Measurements from ENCODE around the gene SMIM29. TPM values are rescaled to one million over a fixed set of nuclear protein-coding genes. Genes with fewer than 3 reads are reported as not detected.
"Not testable (repeated sequence)": the region's sequence is repeated elsewhere in the genome, so short reads cannot be mapped to it uniquely, and the experiment has no call there.

Gene SMIM29
- total RNA-seq, 6 experiments from 2014 or later, result 35.0 to 44.8 (median 36.9) TPM

DNA sequence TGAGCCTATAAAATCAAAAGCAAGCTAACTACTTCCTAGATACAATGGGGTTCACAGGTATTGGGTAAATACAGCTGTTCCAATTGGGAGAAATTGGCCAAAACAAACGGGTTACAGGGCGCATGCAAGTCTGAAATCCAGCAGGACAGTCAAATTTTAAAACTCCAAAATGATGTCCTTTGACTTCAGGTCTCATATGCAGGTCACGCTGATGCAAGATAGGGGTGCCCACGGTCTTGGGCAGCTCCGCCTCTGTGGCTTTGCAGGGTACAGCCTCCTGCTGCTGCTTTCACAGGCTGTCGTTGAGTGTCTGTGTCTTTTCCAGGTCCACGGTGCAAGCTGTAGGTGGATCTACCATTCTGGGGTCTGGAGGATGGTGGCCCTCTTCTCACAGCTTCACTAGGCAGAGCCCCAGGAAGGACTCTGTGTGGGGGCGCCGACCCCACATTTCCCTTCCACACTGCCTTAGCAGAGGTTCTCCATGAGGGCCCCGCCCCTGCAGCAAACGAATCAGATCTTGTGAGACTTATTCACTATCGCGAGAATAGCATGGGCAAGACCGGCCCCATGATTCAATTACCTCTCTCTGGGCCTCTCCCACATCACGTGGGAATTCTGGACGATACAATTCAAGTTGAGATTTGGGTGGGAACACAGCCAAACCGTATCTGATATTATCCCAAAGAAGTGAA is 11.9 kb upstream of the SMIM29 start:
- TF ChIP-seq, protein P1, sequence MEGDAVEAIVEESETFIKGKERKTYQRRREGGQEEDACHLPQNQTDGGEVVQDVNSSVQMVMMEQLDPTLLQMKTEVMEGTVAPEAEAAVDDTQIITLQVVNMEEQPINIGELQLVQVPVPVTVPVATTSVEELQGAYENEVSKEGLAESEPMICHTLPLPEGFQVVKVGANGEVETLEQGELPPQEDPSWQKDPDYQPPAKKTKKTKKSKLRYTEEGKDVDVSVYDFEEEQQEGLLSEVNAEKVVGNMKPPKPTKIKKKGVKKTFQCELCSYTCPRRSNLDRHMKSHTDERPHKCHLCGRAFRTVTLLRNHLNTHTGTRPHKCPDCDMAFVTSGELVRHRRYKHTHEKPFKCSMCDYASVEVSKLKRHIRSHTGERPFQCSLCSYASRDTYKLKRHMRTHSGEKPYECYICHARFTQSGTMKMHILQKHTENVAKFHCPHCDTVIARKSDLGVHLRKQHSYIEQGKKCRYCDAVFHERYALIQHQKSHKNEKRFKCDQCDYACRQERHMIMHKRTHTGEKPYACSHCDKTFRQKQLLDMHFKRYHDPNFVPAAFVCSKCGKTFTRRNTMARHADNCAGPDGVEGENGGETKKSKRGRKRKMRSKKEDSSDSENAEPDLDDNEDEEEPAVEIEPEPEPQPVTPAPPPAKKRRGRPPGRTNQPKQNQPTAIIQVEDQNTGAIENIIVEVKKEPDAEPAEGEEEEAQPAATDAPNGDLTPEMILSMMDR (IDR thresholded peaks at IDR 0.05), result no peak
- Mint-ChIP-seq H3K4me3 (no peak overlapping the region), H3K36me3 (ENCODE audit: low read depth) (peaks cover 44% of the 10 kb centered on the region), H3K27me3 (ENCODE audit: insufficient read depth) (no peaks in the 10 kb centered on the region; the same call in none of the 2 replicates), H3K9me3 (peaks cover 17% of the 10 kb centered on the region), H3K27ac (no peak overlapping the region), H3K4me1 (ENCODE audit: low read depth) (no peaks in the 10 kb centered on the region)
- no peak for DNase-seq

DNA sequence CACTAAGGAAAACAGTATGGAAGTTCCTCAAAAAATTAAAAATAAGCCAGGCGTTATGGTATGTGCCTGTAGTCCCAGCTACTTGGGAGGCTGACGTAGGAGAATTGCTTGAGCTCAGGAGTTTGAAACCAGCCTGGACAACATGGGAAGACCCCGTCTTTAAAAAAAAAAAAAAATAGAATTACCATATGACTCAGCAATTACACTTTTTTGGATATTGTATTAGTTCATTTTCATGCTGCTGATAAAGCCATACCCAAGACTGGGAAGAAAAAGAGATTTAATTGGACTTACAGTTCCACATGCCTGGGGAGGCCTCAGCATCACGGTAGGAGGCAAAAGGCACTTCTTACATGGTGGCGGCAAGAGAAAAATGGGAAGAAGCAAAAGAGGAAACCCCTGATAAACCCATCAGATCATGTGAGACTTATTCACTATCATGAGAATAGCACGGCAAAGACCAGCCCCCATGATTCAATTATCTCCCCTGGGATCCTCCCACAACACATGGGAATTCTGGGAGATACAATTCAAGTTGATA is 10.8 kb upstream of the SMIM29 start:
- TF ChIP-seq, protein P1 (IDR thresholded peaks at IDR 0.05), result peak; percentile 37
- Mint-ChIP-seq H3K9me3 (peaks cover 10% of the 10 kb centered on the region), H3K4me3 (no peak overlapping the region), H3K36me3 (ENCODE audit: low read depth) (peaks cover 33% of the 10 kb centered on the region), H3K27me3 (ENCODE audit: insufficient read depth) (no peaks in the 10 kb centered on the region; the same call in none of the 2 replicates), H3K27ac (no peak overlapping the region), H3K4me1 (ENCODE audit: low read depth) (no peaks in the 10 kb centered on the region)
- no peak for DNase-seq

DNA sequence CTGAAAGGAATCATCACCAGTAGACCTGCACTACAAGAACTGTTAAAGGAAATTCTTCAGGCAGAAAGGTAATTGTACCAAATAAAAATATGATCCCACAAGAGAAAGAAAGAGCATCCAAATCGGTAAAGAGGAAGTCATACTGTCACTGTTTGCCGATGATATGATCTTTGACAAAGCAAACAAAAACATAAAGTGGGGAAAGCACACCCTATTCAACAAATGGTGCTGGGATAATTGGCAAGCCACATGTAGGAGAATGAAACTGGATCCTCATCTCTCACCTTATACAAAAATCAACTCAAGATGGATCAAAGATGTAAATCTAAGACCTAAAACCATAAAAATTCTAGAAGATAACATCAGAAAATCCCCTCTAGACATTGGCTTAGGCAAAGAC is 3.6 kb upstream of the SMIM29 start:
- H3K27ac Mint-ChIP-seq; DNase-seq; H3K27me3 Mint-ChIP-seq (ENCODE audit: insufficient read depth); H3K36me3 Mint-ChIP-seq (ENCODE audit: low read depth); H3K4me3 Mint-ChIP-seq; H3K9me3 Mint-ChIP-seq: not testable (repeated sequence)
- peaks cover 17% of the 10 kb centered on the region for H3K4me1 Mint-ChIP-seq (ENCODE audit: low read depth)

DNA sequence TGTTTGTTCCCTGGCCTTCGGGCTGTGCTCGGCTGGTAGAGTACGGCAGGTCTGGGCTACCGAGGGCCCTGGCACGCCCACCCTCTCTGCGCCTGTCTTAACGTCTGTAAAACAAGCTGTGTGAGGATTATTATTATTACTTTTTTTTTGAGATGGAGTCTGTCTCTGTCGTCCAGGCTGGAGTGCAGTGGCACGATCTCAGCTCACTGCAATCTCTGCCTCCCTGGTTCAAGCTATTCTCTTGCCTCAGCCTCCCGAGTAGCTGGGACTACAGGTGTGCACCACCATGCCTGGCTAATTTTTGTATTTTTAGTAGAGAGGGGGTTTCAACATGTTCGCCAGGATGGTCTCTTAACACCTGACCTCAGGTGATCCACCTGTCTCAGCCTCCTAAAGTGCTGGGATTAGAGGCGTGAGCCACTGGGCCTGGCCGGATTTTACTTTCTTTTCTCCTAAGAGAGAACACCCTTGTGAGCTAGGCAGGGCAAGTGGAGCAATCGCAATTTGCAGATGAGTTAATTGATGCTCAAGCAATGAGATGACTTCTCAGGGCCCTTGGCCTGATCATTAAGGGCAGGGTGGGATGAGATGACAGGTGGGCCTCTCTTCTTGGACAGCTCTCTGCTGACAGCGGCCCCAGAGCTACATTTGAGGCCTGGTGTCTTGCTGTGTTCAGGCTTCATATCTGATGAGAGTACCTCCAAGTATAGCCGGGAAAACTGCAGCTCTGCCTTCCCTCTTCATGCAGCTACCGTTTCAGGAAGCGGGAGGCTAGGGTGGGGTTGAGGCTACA is 859 bp upstream of the SMIM29 start:
- peak overlapping the region; percentile 89 for H3K27ac Mint-ChIP-seq
- H3K9me3 Mint-ChIP-seq, result no peaks in the 10 kb centered on the region
- H3K36me3 Mint-ChIP-seq (ENCODE audit: low read depth), result peaks cover 8% of the 10 kb centered on the region; the same call in 1 of the 2 replicates
- H3K27me3 Mint-ChIP-seq (ENCODE audit: insufficient read depth), result peaks cover 2% of the 10 kb centered on the region
- H3K4me3 Mint-ChIP-seq, result peak overlapping the region; percentile 93
- DNase-seq, result no peak
- TF ChIP-seq, protein P1 (IDR thresholded peaks at IDR 0.05), result no peak
- H3K4me1 Mint-ChIP-seq (ENCODE audit: low read depth), result peaks cover 45% of the 10 kb centered on the region

DNA sequence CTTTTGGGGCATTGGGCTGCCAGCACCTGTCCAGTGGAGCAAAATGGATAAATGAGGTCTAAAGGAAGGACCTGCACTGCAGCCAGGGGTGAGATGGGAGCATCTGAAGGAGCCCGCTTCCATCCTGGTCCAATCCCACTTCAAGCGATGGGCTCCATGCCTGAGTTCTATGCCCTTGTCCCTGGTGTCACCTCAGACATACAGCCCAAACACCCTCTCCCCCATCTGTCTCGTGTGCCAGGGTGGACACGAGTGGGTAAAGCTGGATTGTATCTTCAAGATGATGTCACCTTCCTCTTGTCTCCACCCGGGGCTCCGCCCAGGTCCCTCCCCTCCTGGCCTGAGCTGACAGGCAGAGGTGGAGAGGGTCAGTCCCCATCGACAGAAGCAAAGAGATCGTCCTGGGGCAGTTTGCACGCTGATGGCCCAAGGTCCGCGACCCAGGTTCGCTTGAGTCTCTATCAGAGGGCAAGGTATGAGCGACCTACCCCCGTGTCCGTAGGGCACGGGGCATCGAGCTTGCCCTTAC is 544 bp downstream of the SMIM29 start:
- Mint-ChIP-seq H3K27ac (peak overlapping the region; percentile 98), H3K27me3 (ENCODE audit: insufficient read depth) (peaks cover 4% of the 10 kb centered on the region), H3K9me3 (no peaks in the 10 kb centered on the region), H3K36me3 (ENCODE audit: low read depth) (peaks cover 8% of the 10 kb centered on the region; the same call in 1 of the 2 replicates), H3K4me1 (ENCODE audit: low read depth) (peaks cover 59% of the 10 kb centered on the region), H3K4me3 (peak overlapping the region; percentile 93)
- DNase-seq, result no peak
- TF ChIP-seq, protein P1 (IDR thresholded peaks at IDR 0.05), result no peak
